Caco-2 (cell line): ENCODE measurements around the gene CXCL6. TPM values are rescaled to one million over a fixed set of nuclear protein-coding genes. Genes with fewer than 3 reads are reported as not detected.

ENCODE experiments used
- BruUV-seq: library from RNA; stranded (reverse); fragments of 400-500 nt; replicated peaks from 2 replicates; lab custom pipeline; 2021; lab: Mats Ljungman, UMichigan
- CTCF ChIA-PET: fragments of 300-600 bp; sonication (Branson Sonifier 250); formaldehyde crosslinking; loops from one replicate; lab custom pipeline; 2022; ENCODE audit warnings: antibody characterized with exemption; lab: Charles Lee
- POLR2A ChIA-PET: fragments of 300-600 bp; sonication (Branson Sonifier 250); formaldehyde crosslinking; loops from one replicate; lab custom pipeline; 2022; ENCODE audit warnings: antibody characterized with exemption; lab: Charles Lee
- DNase-seq, 2 experiments: peaks; one replicate each; pipeline versions ENCODE4 v3.0.0 to v3.0.0-alpha.2; 2020 to 2022
- H3K27me3 ChIP-seq: replicated peaks from 2 replicates; pipeline ENCODE4 v1.6.0; 2011; ENCODE audit warnings: low read length; ENCODE audit not compliant: control insufficient read depth, insufficient read depth
- H3K36me3 ChIP-seq: 2 replicates; pipeline ENCODE4 v1.5.1; 2011; ENCODE audit warnings: low read length; ENCODE audit not compliant: control insufficient read depth, insufficient read depth
- H3K4me1 ChIP-seq: fragments of 250-450 bp; sonication (Bioruptor Pico); 2 replicates; pipeline ENCODE4 v1.5.1; 2020; ENCODE audit warnings: mild to moderate bottlenecking
- H3K4me3 ChIP-seq: 2 replicates; pipeline ENCODE4 v1.5.1; 2011; ENCODE audit warnings: low read depth, mild to moderate bottlenecking, control low read depth, low read length
- H3K9me3 ChIP-seq: fragments of 250-450 bp; sonication (Bioruptor Pico); 2 replicates; pipeline ENCODE4 v1.5.1; 2020; ENCODE audit warnings: mild to moderate bottlenecking, moderate library complexity
- H3K27ac Mint-ChIP-seq: one replicate; pipeline ENCODE4 v1.8.0; 2022; ENCODE audit warnings: mixed read lengths; ENCODE audit not compliant: unreplicated experiment
- H3K27me3 Mint-ChIP-seq: one replicate; pipeline ENCODE4 v1.8.0; 2022; ENCODE audit warnings: mixed read lengths; ENCODE audit not compliant: insufficient read depth, unreplicated experiment
- H3K36me3 Mint-ChIP-seq: one replicate; pipeline ENCODE4 v1.8.0; 2022; ENCODE audit warnings: mild to moderate bottlenecking, mixed read lengths; ENCODE audit not compliant: insufficient read depth, unreplicated experiment
- H3K4me1 Mint-ChIP-seq: one replicate; pipeline ENCODE4 v1.8.0; 2022; ENCODE audit warnings: low read depth, mixed read lengths; ENCODE audit not compliant: unreplicated experiment
- H3K4me3 Mint-ChIP-seq: one replicate; pipeline ENCODE4 v1.8.0; 2022; ENCODE audit warnings: mild to moderate bottlenecking, moderate library complexity, mixed read lengths; ENCODE audit not compliant: unreplicated experiment
- H3K9me3 Mint-ChIP-seq: one replicate; pipeline ENCODE4 v1.8.0; 2022; ENCODE audit warnings: mixed read lengths; ENCODE audit not compliant: unreplicated experiment
- intact Hi-C: fragments of 100-400 bp; cut with micrococcal nuclease; formaldehyde crosslinking; loops from one replicate; pipeline ENCODE4 v1.10.0; 2022; ENCODE audit not compliant: unreplicated experiment
- total RNA-seq: library from RNA; stranded (reverse); gene quantifications from 2 replicates; pipeline ENCODE4 v1.2.3, GENCODE V29; 2022
- TF ChIP-seq, protein P1 (sequence below), 2 experiments: fragments of 200-600 bp in 1 of 2; IDR thresholded peaks; 1 replicate in 1 of 2; 2 replicates in 1 of 2; pipeline versions ENCODE4 v1.5.1 to v1.8.0; 2011 to 2022; ENCODE audit warnings: antibody characterized with exemption in 1 of 2, control low read depth in 1 of 2, inconsistent platforms in 1 of 2, low read depth in 1 of 2, low read length in 1 of 2, mild to moderate bottlenecking in 1 of 2, moderate library complexity in 1 of 2; ENCODE audit not compliant: insufficient read depth in 1 of 2, severe bottlenecking in 1 of 2, unreplicated experiment in 1 of 2

Gene CXCL6
- total RNA-seq, 1 experiment from 2014 or later: not detected

DNA sequence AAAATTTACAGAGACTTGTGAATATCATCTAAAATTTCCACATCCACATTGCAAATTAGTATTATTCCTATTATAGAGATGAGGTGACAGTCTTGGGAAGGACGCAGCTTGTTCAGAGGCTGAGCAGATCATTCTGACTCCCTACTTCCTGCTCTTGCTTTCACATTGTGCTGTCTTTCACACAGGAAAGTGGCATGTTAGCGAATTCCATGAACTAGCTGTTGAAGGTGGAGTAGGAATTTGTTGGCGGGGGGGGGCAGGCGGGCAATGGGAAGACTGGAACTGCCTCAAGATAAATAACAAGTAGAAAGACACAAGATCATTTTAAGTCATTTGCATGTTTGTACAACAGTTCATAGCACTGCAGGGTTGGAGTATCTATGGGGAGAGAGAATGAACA lies 18.9 kb downstream of the CXCL6 start:
- TF ChIP-seq, protein P1, sequence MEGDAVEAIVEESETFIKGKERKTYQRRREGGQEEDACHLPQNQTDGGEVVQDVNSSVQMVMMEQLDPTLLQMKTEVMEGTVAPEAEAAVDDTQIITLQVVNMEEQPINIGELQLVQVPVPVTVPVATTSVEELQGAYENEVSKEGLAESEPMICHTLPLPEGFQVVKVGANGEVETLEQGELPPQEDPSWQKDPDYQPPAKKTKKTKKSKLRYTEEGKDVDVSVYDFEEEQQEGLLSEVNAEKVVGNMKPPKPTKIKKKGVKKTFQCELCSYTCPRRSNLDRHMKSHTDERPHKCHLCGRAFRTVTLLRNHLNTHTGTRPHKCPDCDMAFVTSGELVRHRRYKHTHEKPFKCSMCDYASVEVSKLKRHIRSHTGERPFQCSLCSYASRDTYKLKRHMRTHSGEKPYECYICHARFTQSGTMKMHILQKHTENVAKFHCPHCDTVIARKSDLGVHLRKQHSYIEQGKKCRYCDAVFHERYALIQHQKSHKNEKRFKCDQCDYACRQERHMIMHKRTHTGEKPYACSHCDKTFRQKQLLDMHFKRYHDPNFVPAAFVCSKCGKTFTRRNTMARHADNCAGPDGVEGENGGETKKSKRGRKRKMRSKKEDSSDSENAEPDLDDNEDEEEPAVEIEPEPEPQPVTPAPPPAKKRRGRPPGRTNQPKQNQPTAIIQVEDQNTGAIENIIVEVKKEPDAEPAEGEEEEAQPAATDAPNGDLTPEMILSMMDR (IDR thresholded peaks at IDR 0.05; ENCODE audit: insufficient read depth in 1 of 2, low read depth in 1 of 2, low read length in 1 of 2, severe bottlenecking in 1 of 2, unreplicated experiment in 1 of 2): no peak
- no TSS peak for BruUV-seq
- Histone ChIP-seq H3K27me3 (no peaks in the 10 kb centered on the region), H3K4me1 (no peaks in the 10 kb centered on the region), H3K4me3 (no peak overlapping the region), H3K9me3 (no peaks in the 10 kb centered on the region), H3K36me3 (no peaks in the 10 kb centered on the region)
- Mint-ChIP-seq H3K27ac (no peak overlapping the region), H3K4me3 (no peak overlapping the region), H3K9me3 (no peaks in the 10 kb centered on the region), H3K36me3 (no peaks in the 10 kb centered on the region), H3K4me1 (no peaks in the 10 kb centered on the region), H3K27me3 (no peaks in the 10 kb centered on the region)
- ChIA-PET CTCF (interaction anchor here (0.7 kb wide), 1 partner anchor 73 kb away, joined by 3 read pairs; no protein-coding TSS in a partner anchor), POLR2A (no interaction called here)
- intact Hi-C loops: no loop called here
- DNase-seq: no peak

DNA sequence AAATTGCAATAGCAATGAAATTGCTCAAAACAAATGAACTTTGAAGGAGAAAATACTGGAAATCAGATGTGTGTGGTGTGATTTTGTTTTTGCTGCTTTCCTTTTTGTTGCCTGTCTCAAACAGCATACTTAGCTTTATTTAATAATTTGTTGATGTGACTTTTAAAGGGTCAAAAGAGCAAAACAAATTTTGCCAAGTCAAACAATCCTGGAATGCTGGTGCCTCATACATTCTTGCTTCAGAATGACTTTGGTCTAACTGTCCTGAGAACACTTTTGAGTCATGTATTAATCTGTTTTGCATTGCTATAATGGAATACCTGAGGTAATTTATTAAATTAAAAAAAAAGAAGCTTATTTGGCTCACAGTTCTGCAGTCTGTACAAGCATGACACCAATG lies 20.0 kb downstream of the CXCL6 start:
- no TSS peak for BruUV-seq
- Mint-ChIP-seq H3K36me3 (no peaks in the 10 kb centered on the region), H3K4me1 (no peaks in the 10 kb centered on the region), H3K27ac (no peak overlapping the region), H3K9me3 (no peaks in the 10 kb centered on the region), H3K4me3 (no peak overlapping the region), H3K27me3 (peaks cover 3% of the 10 kb centered on the region)
- H3K4me3 ChIP-seq: no peak overlapping the region
- ChIA-PET POLR2A (no interaction called here), CTCF (interaction anchor here (0.6 to 1.1 kb wide), 2 partner anchors 8 to 468 kb away, joined by 3 read pairs; no protein-coding TSS in a partner anchor)
- no peaks in the 10 kb centered on the region for H3K27me3 ChIP-seq
- H3K36me3 ChIP-seq: no peaks in the 10 kb centered on the region
- intact Hi-C loops: no loop called here
- no peaks in the 10 kb centered on the region for H3K9me3 ChIP-seq
- DNase-seq: no peak
- TF ChIP-seq, protein P1 (IDR thresholded peaks at IDR 0.05; ENCODE audit: insufficient read depth in 1 of 2, low read depth in 1 of 2, low read length in 1 of 2, severe bottlenecking in 1 of 2, unreplicated experiment in 1 of 2): no peak
- H3K4me1 ChIP-seq: no peaks in the 10 kb centered on the region

DNA sequence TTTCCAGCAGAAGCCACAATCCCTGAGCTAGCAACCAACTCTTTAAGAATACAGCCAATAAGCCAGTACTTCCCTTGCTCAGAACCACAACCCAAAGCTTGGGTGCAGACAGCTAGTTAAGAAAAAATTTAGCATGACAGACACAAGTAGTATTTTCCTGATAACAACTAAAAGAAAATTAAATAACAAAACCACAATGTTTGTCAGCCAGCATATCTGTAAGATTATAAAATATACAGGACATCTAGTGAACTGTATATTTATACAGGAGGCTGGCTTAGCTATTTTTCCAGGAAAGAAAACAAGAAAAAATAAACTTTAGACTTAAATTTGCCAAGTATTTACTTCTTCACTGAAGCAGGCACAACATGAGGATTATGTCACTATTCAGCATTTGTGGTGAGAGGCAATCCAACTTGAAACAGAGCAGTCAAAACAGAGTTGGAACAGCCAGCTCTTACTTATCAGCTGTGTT lies 23.2 kb downstream of the CXCL6 start:
- CTCF ChIA-PET: no interaction called here

More for the DNA sequence above, 23.2 kb downstream of the CXCL6 start:
- intact Hi-C loops: no loop called here
- POLR2A ChIA-PET: no interaction called here
- no TSS peak for BruUV-seq
- no peak for DNase-seq
- no peak overlapping the region for H3K4me3 ChIP-seq
- H3K4me1 ChIP-seq: no peaks in the 10 kb centered on the region
- Mint-ChIP-seq H3K9me3 (no peaks in the 10 kb centered on the region), H3K4me3 (no peak overlapping the region), H3K27me3 (peaks cover 8% of the 10 kb centered on the region), H3K4me1 (no peaks in the 10 kb centered on the region), H3K36me3 (no peaks in the 10 kb centered on the region), H3K27ac (no peak overlapping the region)
- H3K27me3 ChIP-seq: no peaks in the 10 kb centered on the region
- TF ChIP-seq, protein P1 (IDR thresholded peaks at IDR 0.05; ENCODE audit: insufficient read depth in 1 of 2, low read depth in 1 of 2, low read length in 1 of 2, severe bottlenecking in 1 of 2, unreplicated experiment in 1 of 2): no peak
- H3K36me3 ChIP-seq: no peaks in the 10 kb centered on the region
- H3K9me3 ChIP-seq: no peaks in the 10 kb centered on the region
